ENCODE results near the gene MYH9. TPM values are rescaled to one million over a fixed set of nuclear protein-coding genes. Genes with fewer than 3 reads are reported as not detected.

Gene MYH9
- total and polyA plus RNA-seq, 2 experiments from 2014 or later, result 58.4 to 233 TPM

DNA sequence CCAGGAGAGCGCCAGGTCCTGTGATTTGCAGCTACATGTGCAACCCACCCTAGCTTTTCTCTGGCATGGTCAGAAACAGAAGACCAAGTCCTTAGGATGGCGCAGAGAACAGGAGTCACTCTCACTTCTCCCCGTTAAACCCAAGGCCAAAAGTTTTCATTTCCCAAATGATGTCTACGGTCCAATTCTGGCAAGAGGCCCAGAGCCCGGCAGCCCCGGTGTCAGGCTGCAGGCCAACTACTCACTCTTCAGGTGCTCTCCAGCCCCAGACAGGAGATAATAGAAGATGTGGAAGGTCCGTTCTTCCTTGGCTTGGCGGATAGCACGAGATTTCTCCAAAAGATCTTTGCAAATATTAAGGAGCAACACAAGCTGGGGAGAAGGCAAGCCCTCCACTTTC, 67.2 kb downstream of the MYH9 start:
- Mint-ChIP-seq H3K36me3 (ENCODE audit: low read depth) (peaks cover 79% of the 10 kb centered on the region), H3K4me1 (no peaks in the 10 kb centered on the region; the same call in 2 of the 3 replicates), H3K9me3 (no peaks in the 10 kb centered on the region), H3K27ac (no peak overlapping the region), H3K27me3 (ENCODE audit: insufficient read depth, low read depth, poor library complexity) (peaks cover 7% of the 10 kb centered on the region), H3K4me3 (no peak overlapping the region)
- Histone ChIP-seq H3K27ac (ENCODE audit: low read depth) (no peak overlapping the region), H3K9me2 (ENCODE audit: insufficient read depth) (no peaks in the 10 kb centered on the region), H3K79me2 (replicated peaks; ENCODE audit: insufficient read depth) (0 out of 2 replicates have a peak, but pooled peaks cover 4% of the 10 kb centered on the region), H3K4me2 (no peak overlapping the region), H3K36me3 (ENCODE audit: insufficient read depth) (peaks cover 45% of the 10 kb centered on the region), H3F3A (replicated peaks; ENCODE audit: low read depth) (0 out of 2 replicates have a peak, but pooled peaks cover 3% of the 10 kb centered on the region), H3K27me3 (ENCODE audit: insufficient read depth) (no peaks in the 10 kb centered on the region), H4K20me1 (replicated peaks; ENCODE audit: insufficient read depth) (peaks cover 9% of the 10 kb centered on the region), H3K4me1 (ENCODE audit: insufficient read depth) (no peaks in the 10 kb centered on the region), H3K4me3 (no peak overlapping the region), H2AFZ (no peak overlapping the region)
- ATAC-seq (no peak), DNase-seq (ENCODE audit: low spot score) (no peak)
- TF ChIP-seq ZNF114 (CRISPR knock-in tag; IDR thresholded peaks at IDR 0.05), result no peak
- TF ChIP-seq, protein P1, sequence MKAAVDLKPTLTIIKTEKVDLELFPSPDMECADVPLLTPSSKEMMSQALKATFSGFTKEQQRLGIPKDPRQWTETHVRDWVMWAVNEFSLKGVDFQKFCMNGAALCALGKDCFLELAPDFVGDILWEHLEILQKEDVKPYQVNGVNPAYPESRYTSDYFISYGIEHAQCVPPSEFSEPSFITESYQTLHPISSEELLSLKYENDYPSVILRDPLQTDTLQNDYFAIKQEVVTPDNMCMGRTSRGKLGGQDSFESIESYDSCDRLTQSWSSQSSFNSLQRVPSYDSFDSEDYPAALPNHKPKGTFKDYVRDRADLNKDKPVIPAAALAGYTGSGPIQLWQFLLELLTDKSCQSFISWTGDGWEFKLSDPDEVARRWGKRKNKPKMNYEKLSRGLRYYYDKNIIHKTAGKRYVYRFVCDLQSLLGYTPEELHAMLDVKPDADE (IDR thresholded peaks at IDR 0.05), result no peak

DNA sequence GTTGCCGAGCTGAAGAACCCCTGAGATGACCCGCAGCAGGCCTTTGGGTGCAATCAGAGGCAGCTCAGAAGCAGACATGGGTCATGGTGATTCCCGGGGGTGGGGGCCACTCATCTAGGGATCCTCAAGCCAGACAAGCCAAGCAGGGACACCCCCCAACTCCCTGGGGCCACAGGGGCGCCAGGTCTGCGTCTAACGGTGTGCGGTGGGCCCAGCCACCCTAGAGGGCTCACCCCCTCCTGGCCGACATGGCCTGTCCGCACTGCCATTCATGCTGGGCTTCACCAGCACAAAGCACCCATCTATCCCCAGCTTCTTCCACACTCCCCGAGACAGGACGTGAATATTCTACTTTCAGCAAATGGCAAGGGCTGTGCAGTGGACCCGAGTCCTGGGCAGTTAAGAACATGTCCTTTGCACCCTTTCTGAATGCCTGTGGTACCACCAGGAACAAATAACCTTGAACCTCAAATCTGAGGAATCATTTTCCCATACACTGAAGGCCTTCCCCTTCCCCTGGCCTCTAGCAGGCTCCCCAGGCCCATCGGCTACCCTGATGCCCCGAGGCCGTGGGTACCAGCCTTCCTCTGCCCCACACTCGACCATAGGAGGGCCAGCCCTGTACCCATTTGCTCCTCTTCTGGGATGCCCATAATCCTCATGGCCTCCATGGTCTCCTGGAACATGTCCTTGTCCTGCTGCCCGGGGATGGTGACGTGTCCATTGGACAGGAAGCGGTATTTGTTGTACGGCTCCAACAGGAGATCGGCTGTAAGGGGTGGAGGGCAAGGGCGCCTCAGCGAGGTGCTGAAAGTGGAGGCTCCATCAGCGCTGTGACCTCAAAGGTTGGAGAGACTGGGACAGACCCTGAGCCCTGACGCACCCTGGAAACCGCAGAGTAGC, 67.9 kb downstream of the MYH9 start:
- Histone ChIP-seq H3F3A (replicated peaks; ENCODE audit: low read depth) (0 out of 2 replicates have a peak, but pooled peaks cover 3% of the 10 kb centered on the region), H4K20me1 (replicated peaks; ENCODE audit: insufficient read depth) (peaks cover 5% of the 10 kb centered on the region), H3K4me3 (no peak overlapping the region), H3K36me3 (ENCODE audit: insufficient read depth) (peaks cover 45% of the 10 kb centered on the region), H3K27ac (ENCODE audit: low read depth) (no peak overlapping the region), H3K79me2 (replicated peaks; ENCODE audit: insufficient read depth) (0 out of 2 replicates have a peak, but pooled peaks cover 2% of the 10 kb centered on the region), H3K4me2 (no peak overlapping the region), H2AFZ (no peak overlapping the region), H3K9me2 (ENCODE audit: insufficient read depth) (no peaks in the 10 kb centered on the region), H3K27me3 (ENCODE audit: insufficient read depth) (no peaks in the 10 kb centered on the region), H3K4me1 (ENCODE audit: insufficient read depth) (no peaks in the 10 kb centered on the region)
- peaks cover 7% of the 10 kb centered on the region for H3K27me3 Mint-ChIP-seq (ENCODE audit: insufficient read depth, low read depth, poor library complexity)
- ATAC-seq (no peak), DNase-seq (ENCODE audit: low spot score) (no peak)
- no peak for TF ChIP-seq POLR2AphosphoS5 (IDR thresholded peaks at IDR 0.05; ENCODE audit: low read depth)
- no peaks in the 10 kb centered on the region; the same call in 2 of the 3 replicates for H3K4me1 Mint-ChIP-seq
- peaks cover 79% of the 10 kb centered on the region for H3K36me3 Mint-ChIP-seq (ENCODE audit: low read depth)
- 0 out of 2 replicates have a peak overlapping the region, but pooled peaks have one; percentile 44 for H3K27ac Mint-ChIP-seq
- no peak overlapping the region for H3K4me3 Mint-ChIP-seq
- H3K9me3 Mint-ChIP-seq, result no peaks in the 10 kb centered on the region

DNA sequence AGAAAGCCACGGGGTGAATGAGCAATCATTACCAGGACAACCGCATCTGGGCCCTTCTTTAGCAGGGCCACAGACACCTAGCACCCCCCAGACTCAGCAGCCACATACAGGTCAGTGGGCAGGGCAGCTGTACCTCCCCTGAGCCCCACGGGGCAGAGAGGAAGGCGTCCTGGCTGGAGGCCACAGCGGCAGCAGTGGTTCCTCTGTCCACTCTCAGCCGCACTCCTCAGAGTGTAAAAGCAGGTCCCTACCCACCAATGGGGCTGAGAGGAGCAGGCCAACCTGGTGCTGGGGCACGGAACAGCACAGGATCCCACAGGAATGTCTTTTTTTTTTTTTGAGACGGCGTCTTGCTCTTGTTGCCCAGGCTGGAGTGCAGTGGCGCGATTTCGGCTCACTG, 69.3 kb downstream of the MYH9 start:
- H3K4me3 Mint-ChIP-seq, result no peak overlapping the region
- peaks cover 80% of the 10 kb centered on the region for H3K36me3 Mint-ChIP-seq (ENCODE audit: low read depth)
- no peak overlapping the region for H3K4me2 ChIP-seq
- no peaks in the 10 kb centered on the region for H3K4me1 ChIP-seq (ENCODE audit: insufficient read depth)
- no peaks in the 10 kb centered on the region for H3K9me2 ChIP-seq (ENCODE audit: insufficient read depth)
- H4K20me1 ChIP-seq (replicated peaks; ENCODE audit: insufficient read depth), result peaks cover 5% of the 10 kb centered on the region
- no peak overlapping the region for H3K27ac ChIP-seq (ENCODE audit: low read depth)
- H2AFZ ChIP-seq, result no peak overlapping the region
- DNase-seq (ENCODE audit: low spot score) (no peak), ATAC-seq (no peak)
- H3F3A ChIP-seq (replicated peaks; ENCODE audit: low read depth), result 0 out of 2 replicates have a peak, but pooled peaks cover 3% of the 10 kb centered on the region
- no peaks in the 10 kb centered on the region; the same call in 2 of the 3 replicates for H3K4me1 Mint-ChIP-seq
- H3K4me3 ChIP-seq, result no peak overlapping the region
- H3K79me2 ChIP-seq (replicated peaks; ENCODE audit: insufficient read depth), result no peaks in the 10 kb centered on the region
- H3K27me3 ChIP-seq (ENCODE audit: insufficient read depth), result no peaks in the 10 kb centered on the region
- H3K27me3 Mint-ChIP-seq (ENCODE audit: insufficient read depth, low read depth, poor library complexity), result peaks cover 7% of the 10 kb centered on the region
- no peaks in the 10 kb centered on the region for H3K9me3 Mint-ChIP-seq
- peaks cover 58% of the 10 kb centered on the region for H3K36me3 ChIP-seq (ENCODE audit: insufficient read depth)
- H3K27ac Mint-ChIP-seq, result no peak overlapping the region
- TF ChIP-seq ZNF114 (CRISPR knock-in tag; IDR thresholded peaks at IDR 0.05) (no peak), POLR2AphosphoS5 (IDR thresholded peaks at IDR 0.05; ENCODE audit: low read depth) (no peak), ZNF331 (CRISPR knock-in tag; IDR thresholded peaks at IDR 0.05; ENCODE audit: low read depth) (no peak)
- TF ChIP-seq, protein P2, sequence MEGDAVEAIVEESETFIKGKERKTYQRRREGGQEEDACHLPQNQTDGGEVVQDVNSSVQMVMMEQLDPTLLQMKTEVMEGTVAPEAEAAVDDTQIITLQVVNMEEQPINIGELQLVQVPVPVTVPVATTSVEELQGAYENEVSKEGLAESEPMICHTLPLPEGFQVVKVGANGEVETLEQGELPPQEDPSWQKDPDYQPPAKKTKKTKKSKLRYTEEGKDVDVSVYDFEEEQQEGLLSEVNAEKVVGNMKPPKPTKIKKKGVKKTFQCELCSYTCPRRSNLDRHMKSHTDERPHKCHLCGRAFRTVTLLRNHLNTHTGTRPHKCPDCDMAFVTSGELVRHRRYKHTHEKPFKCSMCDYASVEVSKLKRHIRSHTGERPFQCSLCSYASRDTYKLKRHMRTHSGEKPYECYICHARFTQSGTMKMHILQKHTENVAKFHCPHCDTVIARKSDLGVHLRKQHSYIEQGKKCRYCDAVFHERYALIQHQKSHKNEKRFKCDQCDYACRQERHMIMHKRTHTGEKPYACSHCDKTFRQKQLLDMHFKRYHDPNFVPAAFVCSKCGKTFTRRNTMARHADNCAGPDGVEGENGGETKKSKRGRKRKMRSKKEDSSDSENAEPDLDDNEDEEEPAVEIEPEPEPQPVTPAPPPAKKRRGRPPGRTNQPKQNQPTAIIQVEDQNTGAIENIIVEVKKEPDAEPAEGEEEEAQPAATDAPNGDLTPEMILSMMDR (conservative IDR thresholded peaks at IDR 0.05; ENCODE audit: low read depth in 2 of 2), result no peak
